WTC11 (cell line): ENCODE measurements around the gene PGBD5. TPM values are rescaled to one million over a fixed set of nuclear protein-coding genes. Genes with fewer than 3 reads are reported as not detected.
A peak's percentile ranks its signal among the peaks of the same experiment; 100 is the strongest.

Experiments
- ATAC-seq: fragments of 200-7000 bp; cut with Tn5 transposase; 2 replicates; pipeline ENCODE4 v1.10.0; 2021; ENCODE audit warnings: mild to moderate bottlenecking, moderate library complexity
- CTCF ChIA-PET: fragments of 300-600 bp; sonication (Branson Sonifier 250); formaldehyde crosslinking; loops from one replicate; lab custom pipeline; 2021; ENCODE audit warnings: antibody characterized with exemption; lab: Charles Lee
- POLR2A ChIA-PET: fragments of 350-600 bp; sonication (Branson Sonifier 250); formaldehyde crosslinking; loops from one replicate; lab custom pipeline; 2021; ENCODE audit warnings: antibody characterized with exemption; lab: Charles Lee
- DNase-seq: peaks from one replicate; pipeline ENCODE4 v3.0.0; 2021; ENCODE audit warnings: low spot score
- H3K27ac Mint-ChIP-seq: 2 replicates; pipeline ENCODE4 v1.8.0; 2021; ENCODE audit warnings: mixed read lengths
- H3K27me3 Mint-ChIP-seq: 2 replicates; pipeline ENCODE4 v1.8.0; 2021; ENCODE audit warnings: low read depth, mild to moderate bottlenecking, moderate library complexity, mixed read lengths
- H3K36me3 Mint-ChIP-seq: 2 replicates; pipeline ENCODE4 v1.8.0; 2021; ENCODE audit warnings: mixed read lengths
- H3K4me1 Mint-ChIP-seq: 2 replicates; pipeline ENCODE4 v1.8.0; 2022; ENCODE audit warnings: mixed read lengths
- H3K4me3 Mint-ChIP-seq: 2 replicates; pipeline ENCODE4 v1.8.0; 2021; ENCODE audit warnings: mild to moderate bottlenecking, moderate library complexity, mixed read lengths
- H3K9me3 Mint-ChIP-seq: 2 replicates; pipeline ENCODE4 v1.8.0; 2021; ENCODE audit warnings: mixed read lengths
- ETV6 ChIP-seq: sonication (generic); formaldehyde crosslinking; IDR thresholded peaks from 2 replicates; pipeline ENCODE4 v1.8.1; 2022; ENCODE audit warnings: mild to moderate bottlenecking, missing genetic modification reagents
- FOXP1 ChIP-seq: sonication (generic); formaldehyde crosslinking; IDR thresholded peaks from 2 replicates; pipeline ENCODE4 v1.8.0; 2022; ENCODE audit warnings: missing genetic modification reagents, mild to moderate bottlenecking, moderate library complexity, borderline replicate concordance
- GRHL2 ChIP-seq: fragments of 250-450 bp; sonication (Bioruptor Pico); IDR thresholded peaks from 2 replicates; pipeline ENCODE4 v1.8.0; 2022; ENCODE audit warnings: mild to moderate bottlenecking, moderate library complexity; ENCODE audit not compliant: insufficient replicate concordance, severe bottlenecking
- KAT7 ChIP-seq: sonication (generic); formaldehyde crosslinking; IDR thresholded peaks from 2 replicates; pipeline ENCODE4 v1.8.1; 2023; ENCODE audit warnings: missing genetic modification reagents, mild to moderate bottlenecking, borderline replicate concordance
- NR1H2 ChIP-seq: sonication (generic); formaldehyde crosslinking; IDR thresholded peaks from 2 replicates; pipeline ENCODE4 v1.9.0; 2021; ENCODE audit warnings: mild to moderate bottlenecking, moderate library complexity, missing genetic modification reagents
- OVOL2 ChIP-seq: fragments of 250-450 bp; sonication (Bioruptor Pico); IDR thresholded peaks from 2 replicates; pipeline ENCODE4 v1.9.0; 2021; ENCODE audit warnings: mild to moderate bottlenecking, borderline replicate concordance
- TP53 ChIP-seq: sonication (generic); formaldehyde crosslinking; IDR thresholded peaks from 2 replicates; pipeline ENCODE4 v1.8.1; 2023; ENCODE audit warnings: mild to moderate bottlenecking, missing genetic modification reagents
- ZNF232 ChIP-seq: sonication (generic); formaldehyde crosslinking; IDR thresholded peaks from 2 replicates; pipeline ENCODE4 v1.8.0; 2022; ENCODE audit warnings: mild to moderate bottlenecking, missing genetic modification reagents
- ZNF423 ChIP-seq: fragments of 250-450 bp; sonication (Bioruptor Pico); IDR thresholded peaks from 2 replicates; pipeline ENCODE4 v2.1.2; 2022; ENCODE audit warnings: mild to moderate bottlenecking, moderate library complexity
- total RNA-seq: library from RNA; stranded (reverse); gene quantifications from 3 replicates; pipeline ENCODE4 v1.2.3, GENCODE V29; 2021
- TF ChIP-seq, protein P1 (sequence below): sonication (generic); formaldehyde crosslinking; IDR thresholded peaks from 2 replicates; pipeline ENCODE4 v1.8.1; 2022; ENCODE audit warnings: mild to moderate bottlenecking, moderate library complexity, missing genetic modification reagents
- TF ChIP-seq, protein P2 (sequence below): sonication (generic); formaldehyde crosslinking; IDR thresholded peaks from 2 replicates; pipeline ENCODE4 v1.8.1; 2022; ENCODE audit warnings: low read depth, mild to moderate bottlenecking, moderate library complexity, missing genetic modification reagents, borderline replicate concordance
- TF ChIP-seq, protein P3 (sequence below): sonication (generic); formaldehyde crosslinking; IDR thresholded peaks from 2 replicates; pipeline ENCODE4 v1.8.1; 2023; ENCODE audit warnings: mild to moderate bottlenecking, moderate library complexity, missing genetic modification reagents
- TF ChIP-seq, protein P4 (sequence below): fragments of 200-600 bp; IDR thresholded peaks from 2 replicates; pipeline ENCODE4 v1.8.0; 2022; ENCODE audit warnings: antibody characterized with exemption
- TF ChIP-seq, protein P5 (sequence below): fragments of 250-450 bp; sonication (Bioruptor Pico); IDR thresholded peaks from 2 replicates; pipeline ENCODE4 v1.9.0; 2021; ENCODE audit warnings: mild to moderate bottlenecking, borderline replicate concordance
- TF ChIP-seq, protein P6 (sequence below): sonication (generic); formaldehyde crosslinking; IDR thresholded peaks from 2 replicates; pipeline ENCODE4 v1.8.1; 2023; ENCODE audit warnings: mild to moderate bottlenecking, missing genetic modification reagents

Gene PGBD5
- total RNA-seq, 1 experiment from 2014 or later = 23.8 TPM

DNA sequence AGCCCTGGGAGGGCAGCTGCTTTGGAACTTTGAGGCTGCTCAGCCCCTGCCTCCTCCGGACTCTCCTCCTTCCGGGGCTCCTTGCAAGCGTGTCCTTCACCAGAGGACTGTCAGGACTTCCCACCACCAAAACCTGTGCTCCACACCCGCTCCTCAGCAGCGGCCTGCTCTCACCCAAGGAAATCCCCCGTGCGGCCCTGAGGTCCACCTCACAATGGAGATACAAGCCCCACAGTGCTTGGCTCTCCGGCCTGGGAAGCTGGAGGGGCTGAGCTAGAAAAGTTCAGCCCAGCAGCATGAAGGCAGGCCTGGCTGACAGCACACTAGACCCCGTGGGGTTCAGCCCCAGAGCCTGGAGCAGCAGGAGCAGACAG is 33.6 kb downstream of the PGBD5 start:
- H3K4me3 Mint-ChIP-seq = no peak overlapping the region; the same call in 1 of the 2 replicates
- H3K36me3 Mint-ChIP-seq = peaks cover 2% of the 10 kb centered on the region; the same call in 1 of the 2 replicates
- CTCF ChIA-PET = interaction anchor here (0.6 to 1.8 kb wide), 7 partner anchors 11 to 249 kb away, joined by 3 to 7 read pairs (median 3); no protein-coding TSS in a partner anchor
- H3K27me3 Mint-ChIP-seq = no peaks in the 10 kb centered on the region
- H3K4me1 Mint-ChIP-seq = peaks cover 53% of the 10 kb centered on the region
- POLR2A ChIA-PET = no interaction called here
- no peaks in the 10 kb centered on the region for H3K9me3 Mint-ChIP-seq
- TF ChIP-seq ETV6 = 0 out of 2 replicates have a peak, but pooled peaks have one; percentile 3
- TF ChIP-seq, protein P1, sequence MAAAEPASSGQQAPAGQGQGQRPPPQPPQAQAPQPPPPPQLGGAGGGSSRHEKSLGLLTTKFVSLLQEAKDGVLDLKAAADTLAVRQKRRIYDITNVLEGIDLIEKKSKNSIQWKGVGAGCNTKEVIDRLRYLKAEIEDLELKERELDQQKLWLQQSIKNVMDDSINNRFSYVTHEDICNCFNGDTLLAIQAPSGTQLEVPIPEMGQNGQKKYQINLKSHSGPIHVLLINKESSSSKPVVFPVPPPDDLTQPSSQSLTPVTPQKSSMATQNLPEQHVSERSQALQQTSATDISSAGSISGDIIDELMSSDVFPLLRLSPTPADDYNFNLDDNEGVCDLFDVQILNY = 0 out of 2 replicates have a peak, but pooled peaks have one; percentile 26
- TF ChIP-seq KAT7 = no peak
- DNase-seq = no peak
- ATAC-seq = no peak
- H3K27ac Mint-ChIP-seq = peak overlapping the region; percentile 25

DNA sequence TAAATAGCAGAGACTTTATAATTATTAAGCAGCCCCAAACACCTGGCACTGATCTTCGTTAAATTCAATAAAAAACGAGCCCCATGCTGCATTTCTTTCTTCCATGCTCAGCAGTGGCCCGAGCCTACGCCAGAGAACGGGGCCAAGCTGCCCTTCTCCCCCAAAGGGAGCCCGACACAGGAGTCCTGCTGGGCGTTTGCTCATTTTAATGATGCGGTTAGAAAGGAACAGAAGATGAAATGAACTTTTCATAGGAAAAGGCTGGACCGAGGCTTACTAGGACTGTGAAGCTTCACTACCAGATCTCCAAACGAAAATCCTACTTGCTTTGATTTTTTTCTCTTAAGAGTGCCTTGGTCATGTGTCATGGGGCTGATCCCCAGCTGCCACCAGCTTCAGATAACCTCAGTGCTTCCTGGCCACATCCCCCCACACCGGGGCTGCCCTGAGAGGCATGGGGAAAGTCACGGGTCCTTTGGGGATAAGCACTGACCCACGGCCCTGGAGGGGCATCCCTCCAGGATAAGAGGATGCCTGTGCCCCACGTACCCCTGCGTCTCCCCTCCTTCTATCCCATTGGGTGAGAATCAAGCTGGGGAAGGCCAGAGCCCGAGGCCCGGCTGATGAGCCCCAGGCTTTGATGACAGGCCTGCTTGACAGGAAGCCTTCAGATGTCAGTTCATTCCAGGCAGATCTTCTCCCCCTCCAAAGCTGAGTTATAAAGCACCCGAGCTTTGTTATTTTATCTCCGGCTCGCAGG is 34.2 kb downstream of the PGBD5 start:
- CTCF ChIA-PET = interaction anchor here (0.6 to 1.8 kb wide), 8 partner anchors 10 to 250 kb away, joined by 3 to 7 read pairs (median 4); no protein-coding TSS in a partner anchor
- Mint-ChIP-seq H3K9me3 (no peaks in the 10 kb centered on the region), H3K36me3 (peaks cover 4% of the 10 kb centered on the region; the same call in 1 of the 2 replicates), H3K4me1 (peaks cover 52% of the 10 kb centered on the region), H3K4me3 (no peak overlapping the region; the same call in 1 of the 2 replicates), H3K27me3 (no peaks in the 10 kb centered on the region), H3K27ac (peak overlapping the region; percentile 25; the same call in 1 of the 2 replicates)
- ATAC-seq (no peak; the same call in none of the 2 replicates), DNase-seq (no peak)
- POLR2A ChIA-PET = no interaction called here
- no peak for TF ChIP-seq GRHL2 (CRISPR knock-in tag)

DNA sequence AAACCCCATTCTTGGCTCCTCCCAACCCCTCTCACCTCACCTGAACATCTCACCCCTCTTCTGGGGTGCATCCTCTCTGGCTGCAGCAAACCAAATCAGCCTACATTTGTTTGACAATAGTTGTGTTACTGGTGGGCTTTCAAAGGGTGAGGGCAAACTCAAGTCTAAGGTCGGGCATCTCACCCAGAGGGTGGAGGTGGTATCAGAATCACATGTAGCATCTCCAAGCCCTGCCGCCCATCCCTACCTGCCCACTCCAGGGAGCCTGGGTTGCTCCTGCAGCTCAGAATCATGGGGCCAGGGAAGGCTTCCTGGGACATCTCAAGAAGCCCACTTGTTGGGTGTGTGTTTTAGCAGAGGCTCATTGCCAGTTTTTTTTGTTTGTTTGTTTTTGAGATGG is 35.8 kb downstream of the PGBD5 start:
- CTCF ChIA-PET = no interaction called here
- TF ChIP-seq FOXP1 (CRISPR knock-in tag) (no peak), NR1H2 (no peak), ZNF423 (no peak)
- TF ChIP-seq, protein P2, sequence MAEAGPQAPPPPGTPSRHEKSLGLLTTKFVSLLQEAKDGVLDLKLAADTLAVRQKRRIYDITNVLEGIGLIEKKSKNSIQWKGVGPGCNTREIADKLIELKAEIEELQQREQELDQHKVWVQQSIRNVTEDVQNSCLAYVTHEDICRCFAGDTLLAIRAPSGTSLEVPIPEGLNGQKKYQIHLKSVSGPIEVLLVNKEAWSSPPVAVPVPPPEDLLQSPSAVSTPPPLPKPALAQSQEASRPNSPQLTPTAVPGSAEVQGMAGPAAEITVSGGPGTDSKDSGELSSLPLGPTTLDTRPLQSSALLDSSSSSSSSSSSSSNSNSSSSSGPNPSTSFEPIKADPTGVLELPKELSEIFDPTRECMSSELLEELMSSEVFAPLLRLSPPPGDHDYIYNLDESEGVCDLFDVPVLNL (CRISPR knock-in tag) = no peak
- TF ChIP-seq, all 79 proteins: peak for 0
- Mint-ChIP-seq H3K36me3 (peaks cover 4% of the 10 kb centered on the region; the same call in 1 of the 2 replicates), H3K27ac (no peak overlapping the region; the same call in 1 of the 2 replicates), H3K27me3 (no peaks in the 10 kb centered on the region), H3K4me1 (peaks cover 48% of the 10 kb centered on the region), H3K4me3 (no peak overlapping the region), H3K9me3 (no peaks in the 10 kb centered on the region)
- DNase-seq (no peak), ATAC-seq (no peak)
- POLR2A ChIA-PET = no interaction called here

DNA sequence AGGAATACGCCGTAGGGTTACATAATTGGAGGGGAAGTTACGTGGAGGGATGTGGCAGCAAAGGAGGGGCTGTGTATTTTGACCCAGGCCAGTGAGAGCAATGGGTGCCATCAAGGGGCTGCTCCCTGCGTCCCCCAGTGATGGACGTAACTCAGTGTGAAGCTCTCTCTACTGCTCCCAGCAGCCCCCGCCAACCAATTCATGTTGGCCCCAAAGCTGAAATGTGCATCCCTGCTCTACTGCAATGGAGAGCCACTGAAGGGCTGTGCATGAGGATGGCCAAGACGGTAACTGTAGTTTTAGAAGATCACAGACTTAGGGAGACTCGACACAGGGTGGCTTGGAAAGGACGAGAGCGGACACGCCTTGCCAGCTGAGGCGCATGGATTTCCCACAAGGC is 38.3 kb downstream of the PGBD5 start:
- peak overlapping the region; percentile 65; the same call in 1 of the 2 replicates for H3K27ac Mint-ChIP-seq
- CTCF ChIA-PET = no interaction called here
- no peak for TF ChIP-seq TP53 (CRISPR knock-in tag)
- TF ChIP-seq OVOL2 = no peak
- TF ChIP-seq, protein P3, sequence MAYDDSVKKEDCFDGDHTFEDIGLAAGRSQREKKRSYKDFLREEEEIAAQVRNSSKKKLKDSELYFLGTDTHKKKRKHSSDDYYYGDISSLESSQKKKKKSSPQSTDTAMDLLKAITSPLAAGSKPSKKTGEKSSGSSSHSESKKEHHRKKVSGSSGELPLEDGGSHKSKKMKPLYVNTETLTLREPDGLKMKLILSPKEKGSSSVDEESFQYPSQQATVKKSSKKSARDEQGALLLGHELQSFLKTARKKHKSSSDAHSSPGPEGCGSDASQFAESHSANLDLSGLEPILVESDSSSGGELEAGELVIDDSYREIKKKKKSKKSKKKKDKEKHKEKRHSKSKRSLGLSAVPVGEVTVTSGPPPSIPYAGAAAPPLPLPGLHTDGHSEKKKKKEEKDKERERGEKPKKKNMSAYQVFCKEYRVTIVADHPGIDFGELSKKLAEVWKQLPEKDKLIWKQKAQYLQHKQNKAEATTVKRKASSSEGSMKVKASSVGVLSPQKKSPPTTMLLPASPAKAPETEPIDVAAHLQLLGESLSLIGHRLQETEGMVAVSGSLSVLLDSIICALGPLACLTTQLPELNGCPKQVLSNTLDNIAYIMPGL (CRISPR knock-in tag) = no peak
- TF ChIP-seq, protein P4, sequence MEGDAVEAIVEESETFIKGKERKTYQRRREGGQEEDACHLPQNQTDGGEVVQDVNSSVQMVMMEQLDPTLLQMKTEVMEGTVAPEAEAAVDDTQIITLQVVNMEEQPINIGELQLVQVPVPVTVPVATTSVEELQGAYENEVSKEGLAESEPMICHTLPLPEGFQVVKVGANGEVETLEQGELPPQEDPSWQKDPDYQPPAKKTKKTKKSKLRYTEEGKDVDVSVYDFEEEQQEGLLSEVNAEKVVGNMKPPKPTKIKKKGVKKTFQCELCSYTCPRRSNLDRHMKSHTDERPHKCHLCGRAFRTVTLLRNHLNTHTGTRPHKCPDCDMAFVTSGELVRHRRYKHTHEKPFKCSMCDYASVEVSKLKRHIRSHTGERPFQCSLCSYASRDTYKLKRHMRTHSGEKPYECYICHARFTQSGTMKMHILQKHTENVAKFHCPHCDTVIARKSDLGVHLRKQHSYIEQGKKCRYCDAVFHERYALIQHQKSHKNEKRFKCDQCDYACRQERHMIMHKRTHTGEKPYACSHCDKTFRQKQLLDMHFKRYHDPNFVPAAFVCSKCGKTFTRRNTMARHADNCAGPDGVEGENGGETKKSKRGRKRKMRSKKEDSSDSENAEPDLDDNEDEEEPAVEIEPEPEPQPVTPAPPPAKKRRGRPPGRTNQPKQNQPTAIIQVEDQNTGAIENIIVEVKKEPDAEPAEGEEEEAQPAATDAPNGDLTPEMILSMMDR = no peak
- TF ChIP-seq, protein P5, sequence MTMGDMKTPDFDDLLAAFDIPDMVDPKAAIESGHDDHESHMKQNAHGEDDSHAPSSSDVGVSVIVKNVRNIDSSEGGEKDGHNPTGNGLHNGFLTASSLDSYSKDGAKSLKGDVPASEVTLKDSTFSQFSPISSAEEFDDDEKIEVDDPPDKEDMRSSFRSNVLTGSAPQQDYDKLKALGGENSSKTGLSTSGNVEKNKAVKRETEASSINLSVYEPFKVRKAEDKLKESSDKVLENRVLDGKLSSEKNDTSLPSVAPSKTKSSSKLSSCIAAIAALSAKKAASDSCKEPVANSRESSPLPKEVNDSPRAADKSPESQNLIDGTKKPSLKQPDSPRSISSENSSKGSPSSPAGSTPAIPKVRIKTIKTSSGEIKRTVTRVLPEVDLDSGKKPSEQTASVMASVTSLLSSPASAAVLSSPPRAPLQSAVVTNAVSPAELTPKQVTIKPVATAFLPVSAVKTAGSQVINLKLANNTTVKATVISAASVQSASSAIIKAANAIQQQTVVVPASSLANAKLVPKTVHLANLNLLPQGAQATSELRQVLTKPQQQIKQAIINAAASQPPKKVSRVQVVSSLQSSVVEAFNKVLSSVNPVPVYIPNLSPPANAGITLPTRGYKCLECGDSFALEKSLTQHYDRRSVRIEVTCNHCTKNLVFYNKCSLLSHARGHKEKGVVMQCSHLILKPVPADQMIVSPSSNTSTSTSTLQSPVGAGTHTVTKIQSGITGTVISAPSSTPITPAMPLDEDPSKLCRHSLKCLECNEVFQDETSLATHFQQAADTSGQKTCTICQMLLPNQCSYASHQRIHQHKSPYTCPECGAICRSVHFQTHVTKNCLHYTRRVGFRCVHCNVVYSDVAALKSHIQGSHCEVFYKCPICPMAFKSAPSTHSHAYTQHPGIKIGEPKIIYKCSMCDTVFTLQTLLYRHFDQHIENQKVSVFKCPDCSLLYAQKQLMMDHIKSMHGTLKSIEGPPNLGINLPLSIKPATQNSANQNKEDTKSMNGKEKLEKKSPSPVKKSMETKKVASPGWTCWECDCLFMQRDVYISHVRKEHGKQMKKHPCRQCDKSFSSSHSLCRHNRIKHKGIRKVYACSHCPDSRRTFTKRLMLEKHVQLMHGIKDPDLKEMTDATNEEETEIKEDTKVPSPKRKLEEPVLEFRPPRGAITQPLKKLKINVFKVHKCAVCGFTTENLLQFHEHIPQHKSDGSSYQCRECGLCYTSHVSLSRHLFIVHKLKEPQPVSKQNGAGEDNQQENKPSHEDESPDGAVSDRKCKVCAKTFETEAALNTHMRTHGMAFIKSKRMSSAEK = no peak
- TF ChIP-seq, protein P6, sequence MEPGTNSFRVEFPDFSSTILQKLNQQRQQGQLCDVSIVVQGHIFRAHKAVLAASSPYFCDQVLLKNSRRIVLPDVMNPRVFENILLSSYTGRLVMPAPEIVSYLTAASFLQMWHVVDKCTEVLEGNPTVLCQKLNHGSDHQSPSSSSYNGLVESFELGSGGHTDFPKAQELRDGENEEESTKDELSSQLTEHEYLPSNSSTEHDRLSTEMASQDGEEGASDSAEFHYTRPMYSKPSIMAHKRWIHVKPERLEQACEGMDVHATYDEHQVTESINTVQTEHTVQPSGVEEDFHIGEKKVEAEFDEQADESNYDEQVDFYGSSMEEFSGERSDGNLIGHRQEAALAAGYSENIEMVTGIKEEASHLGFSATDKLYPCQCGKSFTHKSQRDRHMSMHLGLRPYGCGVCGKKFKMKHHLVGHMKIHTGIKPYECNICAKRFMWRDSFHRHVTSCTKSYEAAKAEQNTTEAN (CRISPR knock-in tag) = no peak
- no peak for TF ChIP-seq ZNF232 (CRISPR knock-in tag)

More for the DNA sequence above, 38.3 kb downstream of the PGBD5 start:
- POLR2A ChIA-PET = no interaction called here
- peaks cover 4% of the 10 kb centered on the region; the same call in 1 of the 2 replicates for H3K36me3 Mint-ChIP-seq
- ATAC-seq = no peak
- H3K27me3 Mint-ChIP-seq = no peaks in the 10 kb centered on the region
- H3K9me3 Mint-ChIP-seq = no peaks in the 10 kb centered on the region
- peaks cover 39% of the 10 kb centered on the region for H3K4me1 Mint-ChIP-seq
- no peak for DNase-seq
- H3K4me3 Mint-ChIP-seq = no peak overlapping the region
